Prostate gland (tissue), 2 donors: ENCODE results near the gene TBC1D22A. TPM values are rescaled to one million over a fixed set of nuclear protein-coding genes. Genes with fewer than 3 reads are reported as not detected.

Experiments
- DNase-seq: peaks from one replicate; pipeline ENCODE4 v3.0.0-alpha.2; 2019; ENCODE audit warnings: low spot score
- H3K27ac ChIP-seq, 2 donors: fragments of 200-600 bp; sonication (generic); 2 replicates each; pipeline ENCODE4 v1.5.1; 2017 to 2019
- H3K27me3 ChIP-seq: fragments of 200-600 bp; sonication (generic); replicated peaks from 2 replicates; pipeline ENCODE4 v1.5.1; 2019; ENCODE audit not compliant: insufficient read depth
- H3K36me3 ChIP-seq, 2 donors: fragments of 200-600 bp; sonication (generic); 1 replicate in 1 of 2; 2 replicates in 1 of 2; pipeline versions ENCODE4 v1.5.1 to v1.8.1; 2017 to 2019
- H3K4me1 ChIP-seq: fragments of 200-600 bp; sonication (generic); replicated peaks from 2 replicates; pipeline ENCODE4 v1.5.1; 2019
- H3K4me3 ChIP-seq, 2 donors: fragments of 200-600 bp; sonication (generic); 2 replicates each; pipeline ENCODE4 v1.5.1; 2017 to 2019
- H3K9me3 ChIP-seq: fragments of 200-600 bp; sonication (generic); 2 replicates; pipeline ENCODE4 v1.5.1; 2017
- POLR2A ChIP-seq: fragments of 450-650 bp; IDR thresholded peaks from one replicate; pipeline ENCODE4 v1.6.1; 2016; ENCODE audit warnings: antibody characterized with exemption, mild to moderate bottlenecking
- POLR2AphosphoS5 ChIP-seq: sonication (generic); formaldehyde crosslinking; IDR thresholded peaks from one replicate; pipeline ENCODE4 v1.6.1; 2017; ENCODE audit warnings: antibody characterized with exemption
- WGBS: methylation state at CpG from one replicate; pipeline ENCODE4 v1.1.5; 2018; 5-methylcytosine and 5-hydroxymethylcytosine counted together
- intact Hi-C: fragments of 100-400 bp; cut with DNase I; formaldehyde crosslinking; loops from one replicate; pipeline ENCODE4 v1.14.2; 2022
- total RNA-seq, 2 donors: library from RNA; depleted of rRNA; stranded (reverse); fragments of >200 nt; gene quantifications; one replicate each; pipeline ENCODE4 v1.1.0, GENCODE V29; 2016
- TF ChIP-seq, protein P1 (sequence below), 4 experiments: fragments of 200-600 bp in 2 of 4; fragments of 450-650 bp in 2 of 4; sonication (generic) in 2 of 4; IDR thresholded peaks; 1 replicate in 3 of 4; 2 replicates in 1 of 4; pipeline ENCODE4 v1.5.1; 2016 to 2019; ENCODE audit warnings: antibody characterized with exemption in 4 of 4, mild to moderate bottlenecking in 2 of 4, moderate library complexity in 2 of 4

The TBC1D22A gene
- total RNA-seq, 2 donors from 2014 or later, result 16.0 to 30.7 TPM

GRCh38 chr22:47157093-47157420, 394.6 kb downstream of the TBC1D22A start:
- 84% methylated on average over 15 of the region's 15 CpGs for WGBS
- TF ChIP-seq, protein P1, sequence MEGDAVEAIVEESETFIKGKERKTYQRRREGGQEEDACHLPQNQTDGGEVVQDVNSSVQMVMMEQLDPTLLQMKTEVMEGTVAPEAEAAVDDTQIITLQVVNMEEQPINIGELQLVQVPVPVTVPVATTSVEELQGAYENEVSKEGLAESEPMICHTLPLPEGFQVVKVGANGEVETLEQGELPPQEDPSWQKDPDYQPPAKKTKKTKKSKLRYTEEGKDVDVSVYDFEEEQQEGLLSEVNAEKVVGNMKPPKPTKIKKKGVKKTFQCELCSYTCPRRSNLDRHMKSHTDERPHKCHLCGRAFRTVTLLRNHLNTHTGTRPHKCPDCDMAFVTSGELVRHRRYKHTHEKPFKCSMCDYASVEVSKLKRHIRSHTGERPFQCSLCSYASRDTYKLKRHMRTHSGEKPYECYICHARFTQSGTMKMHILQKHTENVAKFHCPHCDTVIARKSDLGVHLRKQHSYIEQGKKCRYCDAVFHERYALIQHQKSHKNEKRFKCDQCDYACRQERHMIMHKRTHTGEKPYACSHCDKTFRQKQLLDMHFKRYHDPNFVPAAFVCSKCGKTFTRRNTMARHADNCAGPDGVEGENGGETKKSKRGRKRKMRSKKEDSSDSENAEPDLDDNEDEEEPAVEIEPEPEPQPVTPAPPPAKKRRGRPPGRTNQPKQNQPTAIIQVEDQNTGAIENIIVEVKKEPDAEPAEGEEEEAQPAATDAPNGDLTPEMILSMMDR (IDR thresholded peaks at IDR 0.05), result no peak
- no peak for TF ChIP-seq POLR2AphosphoS5
- TF ChIP-seq POLR2A, result no peak
- Histone ChIP-seq H3K4me1 (peaks cover 3% of the 10 kb centered on the region), H3K36me3 (no peaks in the 10 kb centered on the region), H3K27ac (no peak overlapping the region), H3K27me3 (no peaks in the 10 kb centered on the region), H3K4me3 (no peak overlapping the region), H3K9me3 (no peaks in the 10 kb centered on the region)
- DNase-seq, result no peak
- intact Hi-C loops, result no loop called here

GRCh38 chr22:47157486-47158270, 395.2 kb downstream of the TBC1D22A start:
- Histone ChIP-seq H3K4me1 (peaks cover 3% of the 10 kb centered on the region), H3K36me3 (no peaks in the 10 kb centered on the region), H3K4me3 (no peak overlapping the region), H3K27me3 (no peaks in the 10 kb centered on the region), H3K9me3 (no peaks in the 10 kb centered on the region), H3K27ac (no peak overlapping the region)
- DNase-seq, result no peak
- 95% methylated on average over 37 of the region's 37 CpGs for WGBS
- intact Hi-C loops, result no loop called here
- TF ChIP-seq, protein P1 (IDR thresholded peaks at IDR 0.05), result no peak
- no peak for TF ChIP-seq POLR2A

DNA sequence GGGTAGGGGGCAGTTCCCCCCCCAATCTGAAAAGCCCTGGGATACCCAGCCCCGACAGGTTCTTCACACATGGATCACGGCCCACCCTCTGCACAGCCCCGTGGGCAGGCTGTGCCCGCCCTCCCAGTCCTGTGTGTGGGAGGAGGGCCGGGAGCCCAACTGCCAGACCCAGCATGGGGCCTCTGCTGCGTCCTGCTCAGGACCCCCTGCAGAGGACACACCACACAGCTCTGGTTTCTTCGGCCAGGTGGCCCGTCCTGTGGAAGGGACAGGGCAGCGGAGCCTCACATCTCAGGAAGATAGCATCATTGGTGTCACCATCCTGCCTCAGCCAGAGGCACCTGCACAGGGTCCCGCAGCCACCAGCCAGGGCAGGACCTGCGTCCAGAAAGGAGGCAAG, 396.0 kb downstream of the TBC1D22A start:
- Histone ChIP-seq H3K27ac (no peak overlapping the region), H3K36me3 (no peaks in the 10 kb centered on the region), H3K9me3 (no peaks in the 10 kb centered on the region), H3K4me1 (peaks cover 3% of the 10 kb centered on the region), H3K4me3 (no peak overlapping the region), H3K27me3 (no peaks in the 10 kb centered on the region)
- no peak for DNase-seq
- intact Hi-C loops, result no loop called here
- TF ChIP-seq, protein P1 (IDR thresholded peaks at IDR 0.05), result no peak
- TF ChIP-seq POLR2A (no peak), POLR2AphosphoS5 (no peak)
- WGBS, result 85% methylated on average over 11 of the region's 11 CpGs

GRCh38 chr22:47159592-47159991, 397.1 kb downstream of the TBC1D22A start:
- no peaks in the 10 kb centered on the region for H3K36me3 ChIP-seq
- H3K27ac ChIP-seq, result no peak overlapping the region
- TF ChIP-seq, protein P1 (IDR thresholded peaks at IDR 0.05), result no peak
- no peak for TF ChIP-seq POLR2AphosphoS5
- no peak for TF ChIP-seq POLR2A
- no peak overlapping the region for H3K4me3 ChIP-seq
- DNase-seq, result no peak
- no peaks in the 10 kb centered on the region for H3K27me3 ChIP-seq
- intact Hi-C loops, result no loop called here
- peaks cover under 1% of the 10 kb centered on the region for H3K4me1 ChIP-seq
- H3K9me3 ChIP-seq, result no peaks in the 10 kb centered on the region
- WGBS, result 98% methylated on average over 4 of the region's 4 CpGs

DNA sequence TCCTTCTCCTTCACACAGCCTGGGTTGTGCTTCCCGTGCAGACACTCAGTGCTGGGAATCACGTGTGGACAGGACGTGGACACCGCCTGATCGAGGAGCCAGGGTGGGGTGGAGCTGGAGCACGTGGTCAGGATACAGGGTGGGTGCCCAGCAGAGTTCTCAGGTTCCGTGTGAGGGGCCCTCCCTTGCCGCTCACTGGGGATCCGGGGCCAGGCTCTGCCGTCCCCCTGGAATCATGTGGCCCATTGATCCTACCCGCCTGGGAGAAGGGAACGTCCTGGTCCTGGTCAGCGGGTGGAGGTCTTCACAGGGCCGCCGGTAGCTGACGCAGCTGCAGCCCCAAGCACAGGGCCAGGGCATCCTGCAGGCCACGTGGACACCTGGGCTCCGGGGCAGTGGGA, 397.7 kb downstream of the TBC1D22A start:
- Histone ChIP-seq H3K4me3 (no peak overlapping the region), H3K9me3 (no peaks in the 10 kb centered on the region), H3K4me1 (no peaks in the 10 kb centered on the region), H3K27me3 (no peaks in the 10 kb centered on the region), H3K27ac (no peak overlapping the region), H3K36me3 (no peaks in the 10 kb centered on the region)
- intact Hi-C loops, result no loop called here
- DNase-seq, result no peak
- TF ChIP-seq POLR2A (no peak), POLR2AphosphoS5 (no peak)
- TF ChIP-seq, protein P1 (IDR thresholded peaks at IDR 0.05), result no peak
- WGBS, result 94% methylated on average over 18 of the region's 18 CpGs
